Measurements from ENCODE around the gene CHL1. TPM values are rescaled to one million over a fixed set of nuclear protein-coding genes. Genes with fewer than 3 reads are reported as not detected.

The CHL1 gene
- total and polyA plus RNA-seq, 8 donors = 1.1 to 10.7 (median 2.2) TPM

DNA sequence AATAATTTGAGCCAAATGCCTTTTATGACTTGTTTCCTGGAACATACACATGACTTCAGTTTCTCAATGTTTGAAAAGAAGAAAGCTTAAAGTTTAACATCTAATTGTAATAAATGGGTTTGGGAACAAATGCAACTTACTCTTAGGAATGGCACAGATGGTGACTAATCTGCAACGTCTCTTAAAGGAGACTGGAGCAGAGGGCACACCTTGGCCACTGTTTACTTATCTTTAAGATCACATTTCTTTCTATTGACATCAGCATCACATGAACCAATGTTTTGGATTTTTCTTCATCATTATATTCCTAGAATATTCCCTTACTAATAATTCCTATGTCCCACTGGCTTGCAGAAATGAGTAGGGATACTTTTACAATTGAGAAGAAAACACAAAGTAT, 229.5 kb downstream of the CHL1 start:
- H3K4me3 ChIP-seq = no peak overlapping the region
- intact Hi-C loops (cut with DNase I) = no loop called here
- no peaks in the 10 kb centered on the region for H3K4me1 ChIP-seq
- H3K27me3 ChIP-seq = no peaks in the 10 kb centered on the region
- no peaks in the 10 kb centered on the region for H3K36me3 ChIP-seq
- DNase-seq (no peak), ATAC-seq (peak; percentile 83)
- no peak overlapping the region for H3K27ac ChIP-seq
- TF ChIP-seq, protein P1, sequence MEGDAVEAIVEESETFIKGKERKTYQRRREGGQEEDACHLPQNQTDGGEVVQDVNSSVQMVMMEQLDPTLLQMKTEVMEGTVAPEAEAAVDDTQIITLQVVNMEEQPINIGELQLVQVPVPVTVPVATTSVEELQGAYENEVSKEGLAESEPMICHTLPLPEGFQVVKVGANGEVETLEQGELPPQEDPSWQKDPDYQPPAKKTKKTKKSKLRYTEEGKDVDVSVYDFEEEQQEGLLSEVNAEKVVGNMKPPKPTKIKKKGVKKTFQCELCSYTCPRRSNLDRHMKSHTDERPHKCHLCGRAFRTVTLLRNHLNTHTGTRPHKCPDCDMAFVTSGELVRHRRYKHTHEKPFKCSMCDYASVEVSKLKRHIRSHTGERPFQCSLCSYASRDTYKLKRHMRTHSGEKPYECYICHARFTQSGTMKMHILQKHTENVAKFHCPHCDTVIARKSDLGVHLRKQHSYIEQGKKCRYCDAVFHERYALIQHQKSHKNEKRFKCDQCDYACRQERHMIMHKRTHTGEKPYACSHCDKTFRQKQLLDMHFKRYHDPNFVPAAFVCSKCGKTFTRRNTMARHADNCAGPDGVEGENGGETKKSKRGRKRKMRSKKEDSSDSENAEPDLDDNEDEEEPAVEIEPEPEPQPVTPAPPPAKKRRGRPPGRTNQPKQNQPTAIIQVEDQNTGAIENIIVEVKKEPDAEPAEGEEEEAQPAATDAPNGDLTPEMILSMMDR (IDR thresholded peaks at IDR 0.05) = no peak
- H3K9me3 ChIP-seq = no peaks in the 10 kb centered on the region

- Histone ChIP-seq H3K4me3 (no peak overlapping the region), H3K4me1 (no peaks in the 10 kb centered on the region), H3K27me3 (no peaks in the 10 kb centered on the region), H3K27ac (no peak overlapping the region), H3K9me3 (no peaks in the 10 kb centered on the region), H3K36me3 (no peaks in the 10 kb centered on the region)
- ATAC-seq = no peak
- DNase-seq = no peak
- TF ChIP-seq, protein P1 (IDR thresholded peaks at IDR 0.05) = no peak
- intact Hi-C loops (cut with DNase I) = no loop called here
Measured at GRCh38 chr3:427128-427527, 230.6 kb downstream of the CHL1 start.

- no peaks in the 10 kb centered on the region for H3K36me3 ChIP-seq
- no peaks in the 10 kb centered on the region for H3K9me3 ChIP-seq
- H3K4me3 ChIP-seq = no peak overlapping the region
- TF ChIP-seq, protein P1 (IDR thresholded peaks at IDR 0.05) = no peak
- intact Hi-C loops (cut with DNase I) = no loop called here
- DNase-seq (no peak), ATAC-seq (no peak)
- no peaks in the 10 kb centered on the region for H3K27me3 ChIP-seq
- H3K4me1 ChIP-seq = no peaks in the 10 kb centered on the region
- H3K27ac ChIP-seq = no peak overlapping the region
Measured at GRCh38 chr3:430186-430585, 233.6 kb downstream of the CHL1 start.

DNA sequence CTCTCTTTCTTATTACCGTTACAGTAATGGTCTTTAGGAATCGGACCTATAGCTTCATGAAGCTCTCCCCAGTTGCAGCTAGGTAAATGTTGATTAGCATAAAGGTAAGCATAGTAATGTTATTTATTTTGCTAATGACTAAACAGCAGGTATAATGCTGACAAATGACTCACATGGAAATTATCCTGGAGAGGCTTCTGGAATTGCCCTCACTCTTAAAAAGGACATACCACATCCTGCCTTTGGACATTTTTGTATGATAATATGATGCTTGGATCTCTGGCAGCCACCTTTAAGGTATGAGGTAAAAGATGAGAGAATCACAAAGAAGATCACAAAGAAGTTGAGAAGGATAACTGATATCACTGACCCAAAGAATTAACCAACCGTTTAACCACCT, 238.6 kb downstream of the CHL1 start:
- no peaks in the 10 kb centered on the region for H3K36me3 ChIP-seq
- H3K4me1 ChIP-seq = no peaks in the 10 kb centered on the region
- ATAC-seq (no peak), DNase-seq (no peak)
- no peaks in the 10 kb centered on the region for H3K9me3 ChIP-seq
- TF ChIP-seq, protein P1 (IDR thresholded peaks at IDR 0.05) = no peak
- intact Hi-C loops (cut with DNase I) = no loop called here
- H3K4me3 ChIP-seq = no peak overlapping the region
- H3K27me3 ChIP-seq = no peaks in the 10 kb centered on the region
- no peak overlapping the region for H3K27ac ChIP-seq

GRCh38 chr3:436053-436452, 239.5 kb downstream of the CHL1 start:
- no peaks in the 10 kb centered on the region for H3K9me3 ChIP-seq
- DNase-seq = peak in 1 of 4 donors; percentile 1
- H3K36me3 ChIP-seq = no peaks in the 10 kb centered on the region
- no peaks in the 10 kb centered on the region for H3K27me3 ChIP-seq
- no peak overlapping the region for H3K27ac ChIP-seq
- TF ChIP-seq, protein P1 (IDR thresholded peaks at IDR 0.05) = no peak
- ATAC-seq = no peak
- H3K4me3 ChIP-seq = no peak overlapping the region
- no peaks in the 10 kb centered on the region for H3K4me1 ChIP-seq
- intact Hi-C loops (cut with DNase I) = no loop called here
